ENCODE measurements around the gene TMOD1. TPM values are rescaled to one million over a fixed set of nuclear protein-coding genes. Genes with fewer than 3 reads are reported as not detected.

TMOD1 gene
- total RNA-seq, 6 donors from 2014 or later: 4.4 to 12.6 (median 8.8) TPM

DNA sequence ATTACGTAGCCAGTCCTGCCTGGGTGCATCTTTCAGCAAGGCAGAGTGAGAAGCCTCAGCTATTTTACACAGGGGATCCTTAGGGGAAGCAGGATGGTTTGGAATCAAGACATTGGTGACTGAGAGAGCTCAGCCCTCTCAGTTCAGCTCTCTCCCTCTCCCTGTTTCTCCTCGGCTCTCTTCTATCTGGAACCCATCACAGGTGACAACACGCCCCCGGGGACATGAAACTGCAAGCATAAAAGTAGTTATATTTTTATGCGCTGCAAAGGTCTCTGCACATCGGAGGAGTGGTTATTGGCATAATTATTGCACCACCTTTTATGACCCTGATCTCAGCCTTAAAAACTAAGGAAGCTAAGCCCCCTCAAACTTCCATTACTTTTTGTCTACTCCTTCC lies 14.2 kb downstream of the TMOD1 start:
- 87 to 91% methylated on average over 6 of the region's 6 CpGs for WGBS, 2 donors
- no peak for ATAC-seq (ENCODE audit: low FRiP score in 2 of 2)
- H3K4me1 ChIP-seq: peaks cover 9 to 29% (median 21%) of the 10 kb centered on the region in 4 donors

DNA sequence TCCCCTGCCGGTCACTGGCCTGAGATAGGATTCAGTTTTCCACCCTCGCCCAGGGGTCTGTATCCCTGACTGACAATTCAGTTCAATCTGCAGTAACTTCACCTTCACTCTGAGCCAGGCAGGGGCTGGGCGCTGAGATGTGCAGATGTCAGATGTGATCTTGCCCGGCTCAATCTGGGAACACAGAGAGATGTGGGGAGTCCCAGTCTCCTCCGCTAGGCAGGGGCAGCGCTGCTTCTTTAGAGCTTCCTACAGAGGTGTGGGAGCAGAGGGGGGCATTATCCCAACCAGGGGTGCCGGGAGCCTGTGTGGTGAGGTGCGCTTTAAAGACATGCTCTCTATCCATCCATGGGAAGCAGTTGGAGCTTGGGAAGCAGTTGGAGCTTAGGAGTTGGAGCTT lies 14.6 kb downstream of the TMOD1 start:
- TF ChIP-seq EP300 (IDR thresholded peaks at IDR 0.05) (no peak), CTCF (IDR thresholded peaks at IDR 0.05) (no peak), POLR2A (IDR thresholded peaks at IDR 0.05) (no peak), POLR2AphosphoS5 (IDR thresholded peaks at IDR 0.05) (no peak)
- Histone ChIP-seq H3K27me3 (no peaks in the 10 kb centered on the region), H3K36me3 (no peaks in the 10 kb centered on the region), H3K4me1 (peaks cover 9 to 29% (median 20%) of the 10 kb centered on the region in 4 donors), H3K4me3 (no peak overlapping the region), H3K27ac (no peak overlapping the region), H3K9me3 (no peaks in the 10 kb centered on the region)
- no peak for ATAC-seq (ENCODE audit: low FRiP score in 2 of 2)
- WGBS, 2 donors: 89 to 94% methylated on average over 4 to 8 of the region's 8 CpGs
- DNase-seq: no peak

More for the DNA sequence above, 14.2 kb downstream of the TMOD1 start:
- no peak for TF ChIP-seq POLR2AphosphoS5 (IDR thresholded peaks at IDR 0.05)
- H3K27me3 ChIP-seq: no peaks in the 10 kb centered on the region
- no peak for DNase-seq
- no peaks in the 10 kb centered on the region for H3K9me3 ChIP-seq
- H3K4me3 ChIP-seq: no peak overlapping the region
- no peaks in the 10 kb centered on the region for H3K36me3 ChIP-seq
- H3K27ac ChIP-seq: no peak overlapping the region

GRCh38 chr9:97517331-97518089 lies 16.0 kb downstream of the TMOD1 start:
- TF ChIP-seq CTCF (IDR thresholded peaks at IDR 0.05) (no peak), POLR2A (IDR thresholded peaks at IDR 0.05) (no peak), EP300 (IDR thresholded peaks at IDR 0.05) (no peak), POLR2AphosphoS5 (IDR thresholded peaks at IDR 0.05) (no peak)
- 84 to 90% methylated on average over 14 of the region's 14 CpGs for WGBS, 2 donors
- H3K27ac ChIP-seq: peak overlapping the region in 3 of 4 donors; percentile 61 to 83 (median 78)

DNA sequence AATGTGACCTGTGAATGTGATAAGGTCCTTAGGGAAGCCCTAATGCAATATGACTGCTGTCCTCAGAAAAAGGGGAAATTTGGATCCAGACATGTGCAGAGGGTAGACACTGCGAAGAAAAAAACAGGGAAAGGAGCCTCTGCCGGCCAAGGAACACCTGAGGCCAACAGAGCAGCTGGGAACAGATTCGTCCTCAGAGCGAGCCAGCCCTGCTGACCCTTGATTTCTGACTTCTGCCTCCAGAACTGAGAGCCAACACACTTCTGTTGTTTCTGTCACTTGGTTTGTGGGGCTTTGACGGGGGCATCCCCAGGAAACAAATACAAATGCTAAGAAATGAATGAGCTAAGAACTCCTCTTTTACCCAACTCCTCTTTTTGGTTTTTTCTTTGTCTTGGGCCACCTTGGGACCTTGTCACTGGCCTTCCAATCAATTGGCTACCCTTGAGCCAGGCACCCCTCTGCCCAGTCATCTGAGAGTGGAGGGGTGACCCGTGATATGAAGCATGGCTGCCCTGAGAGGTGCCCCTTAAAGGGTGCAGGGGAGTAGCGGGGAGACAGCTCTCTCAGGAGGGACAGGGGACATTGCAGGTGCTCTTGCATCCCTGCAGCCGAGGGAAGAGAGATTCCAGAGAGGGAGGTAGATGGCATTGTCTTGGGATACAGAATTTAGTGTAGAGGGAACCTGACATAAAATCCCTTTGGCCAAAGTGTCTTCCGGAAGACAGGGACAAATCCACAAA lies 16.9 kb downstream of the TMOD1 start:
- H3K9me3 ChIP-seq: no peaks in the 10 kb centered on the region
- WGBS, 2 donors: 76% methylated on average over 9 of the region's 9 CpGs
- TF ChIP-seq POLR2A (IDR thresholded peaks at IDR 0.05): no peak

More at GRCh38 chr9:97517331-97518089, 16.0 kb downstream of the TMOD1 start:
- peaks cover 9 to 25% (median 20%) of the 10 kb centered on the region in 4 donors for H3K4me1 ChIP-seq
- H3K27me3 ChIP-seq: no peaks in the 10 kb centered on the region
- ATAC-seq (ENCODE audit: low FRiP score in 2 of 2) (peak in 1 of 2 donors; percentile 5), DNase-seq (no peak)
- H3K4me3 ChIP-seq: no peak overlapping the region
- H3K36me3 ChIP-seq: no peaks in the 10 kb centered on the region
- H3K9me3 ChIP-seq: no peaks in the 10 kb centered on the region

GRCh38 chr9:97518909-97519307 lies 17.4 kb downstream of the TMOD1 start:
- H3K27me3 ChIP-seq: no peaks in the 10 kb centered on the region
- DNase-seq (peak in 1 of 2 donors; percentile 83), ATAC-seq (ENCODE audit: low FRiP score in 2 of 2) (peak; percentile 54 to 66)
- H3K4me1 ChIP-seq: peaks cover 9 to 25% (median 20%) of the 10 kb centered on the region in 4 donors
- no peak overlapping the region for H3K4me3 ChIP-seq
- H3K27ac ChIP-seq: peak overlapping the region; percentile 49 to 83 (median 70)
- no peaks in the 10 kb centered on the region for H3K36me3 ChIP-seq
- 3 to 16% methylated on average over 6 of the region's 6 CpGs for WGBS, 2 donors
- TF ChIP-seq POLR2A (IDR thresholded peaks at IDR 0.05) (no peak), POLR2AphosphoS5 (IDR thresholded peaks at IDR 0.05) (peak; percentile 68 to 71), EP300 (IDR thresholded peaks at IDR 0.05) (peak in 1 of 4 donors; percentile 14), CTCF (IDR thresholded peaks at IDR 0.05) (no peak)
- no peaks in the 10 kb centered on the region for H3K9me3 ChIP-seq

More for the DNA sequence above, 16.9 kb downstream of the TMOD1 start:
- H3K4me3 ChIP-seq: no peak overlapping the region
- H3K36me3 ChIP-seq: no peaks in the 10 kb centered on the region
- ATAC-seq (ENCODE audit: low FRiP score in 2 of 2) (no peak), DNase-seq (no peak)
- peak overlapping the region; percentile 26 to 83 (median 70) for H3K27ac ChIP-seq
- no peaks in the 10 kb centered on the region for H3K27me3 ChIP-seq
- peaks cover 9 to 25% (median 20%) of the 10 kb centered on the region in 4 donors for H3K4me1 ChIP-seq
